ENCODE measurements around the gene AHDC1. TPM values are rescaled to one million over a fixed set of nuclear protein-coding genes. Genes with fewer than 3 reads are reported as not detected.

The AHDC1 gene
- total RNA-seq, 1 donor from 2014 or later = 205 TPM

DNA sequence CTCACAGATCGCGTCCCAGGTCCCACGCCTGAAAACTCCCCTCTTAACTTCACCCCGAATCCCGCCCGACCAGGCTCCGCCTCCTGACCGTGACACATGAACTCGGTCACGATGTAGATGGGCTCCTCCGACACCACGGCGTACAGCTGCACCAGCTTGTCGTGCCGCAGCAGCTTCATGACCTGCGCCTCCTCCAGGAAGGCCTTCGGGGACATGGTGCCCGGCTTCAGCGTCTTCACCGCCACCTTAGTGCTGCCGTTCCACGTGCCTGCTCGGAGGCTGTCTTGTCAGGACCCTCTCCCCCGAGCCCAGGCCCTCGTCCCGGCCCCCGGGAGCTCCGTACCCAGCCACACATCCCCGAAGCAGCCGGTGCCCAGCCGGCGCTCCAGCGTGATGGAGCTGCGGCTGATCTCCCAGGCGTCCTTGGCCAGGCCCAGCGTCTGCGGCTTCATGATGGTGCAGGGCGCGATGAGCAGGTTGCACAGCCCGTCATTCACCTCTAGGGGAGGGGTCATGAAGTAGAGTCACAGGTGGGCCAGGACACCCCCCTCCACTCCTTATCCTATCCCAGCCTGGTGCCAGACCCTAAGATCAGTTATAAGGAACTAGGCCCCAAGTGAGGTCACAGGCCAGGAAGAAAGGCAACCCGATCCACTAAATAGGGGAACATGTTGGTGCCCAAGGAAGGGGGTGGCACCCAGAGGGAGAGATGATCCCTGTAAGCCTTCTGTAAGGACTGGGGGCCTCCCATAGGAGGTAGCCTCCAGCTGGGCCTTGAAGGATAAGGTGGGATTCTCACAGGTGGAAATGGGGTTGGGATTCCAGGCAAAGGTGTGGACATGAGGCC is 11.6 kb upstream of the AHDC1 start:
- DNase-seq (ENCODE audit: low spot score in 2 of 2) = no peak
- Histone ChIP-seq H3K27me3 (no peaks in the 10 kb centered on the region), H3K4me3 (no peak overlapping the region), H3K4me1 (no peaks in the 10 kb centered on the region), H3K36me3 (no peaks in the 10 kb centered on the region), H3K27ac (no peak overlapping the region), H3K9me3 (no peaks in the 10 kb centered on the region)
- intact Hi-C loops (cut with DNase I) = no loop called here
- TF ChIP-seq, protein P1, sequence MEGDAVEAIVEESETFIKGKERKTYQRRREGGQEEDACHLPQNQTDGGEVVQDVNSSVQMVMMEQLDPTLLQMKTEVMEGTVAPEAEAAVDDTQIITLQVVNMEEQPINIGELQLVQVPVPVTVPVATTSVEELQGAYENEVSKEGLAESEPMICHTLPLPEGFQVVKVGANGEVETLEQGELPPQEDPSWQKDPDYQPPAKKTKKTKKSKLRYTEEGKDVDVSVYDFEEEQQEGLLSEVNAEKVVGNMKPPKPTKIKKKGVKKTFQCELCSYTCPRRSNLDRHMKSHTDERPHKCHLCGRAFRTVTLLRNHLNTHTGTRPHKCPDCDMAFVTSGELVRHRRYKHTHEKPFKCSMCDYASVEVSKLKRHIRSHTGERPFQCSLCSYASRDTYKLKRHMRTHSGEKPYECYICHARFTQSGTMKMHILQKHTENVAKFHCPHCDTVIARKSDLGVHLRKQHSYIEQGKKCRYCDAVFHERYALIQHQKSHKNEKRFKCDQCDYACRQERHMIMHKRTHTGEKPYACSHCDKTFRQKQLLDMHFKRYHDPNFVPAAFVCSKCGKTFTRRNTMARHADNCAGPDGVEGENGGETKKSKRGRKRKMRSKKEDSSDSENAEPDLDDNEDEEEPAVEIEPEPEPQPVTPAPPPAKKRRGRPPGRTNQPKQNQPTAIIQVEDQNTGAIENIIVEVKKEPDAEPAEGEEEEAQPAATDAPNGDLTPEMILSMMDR (IDR thresholded peaks at IDR 0.05) = no peak

DNA sequence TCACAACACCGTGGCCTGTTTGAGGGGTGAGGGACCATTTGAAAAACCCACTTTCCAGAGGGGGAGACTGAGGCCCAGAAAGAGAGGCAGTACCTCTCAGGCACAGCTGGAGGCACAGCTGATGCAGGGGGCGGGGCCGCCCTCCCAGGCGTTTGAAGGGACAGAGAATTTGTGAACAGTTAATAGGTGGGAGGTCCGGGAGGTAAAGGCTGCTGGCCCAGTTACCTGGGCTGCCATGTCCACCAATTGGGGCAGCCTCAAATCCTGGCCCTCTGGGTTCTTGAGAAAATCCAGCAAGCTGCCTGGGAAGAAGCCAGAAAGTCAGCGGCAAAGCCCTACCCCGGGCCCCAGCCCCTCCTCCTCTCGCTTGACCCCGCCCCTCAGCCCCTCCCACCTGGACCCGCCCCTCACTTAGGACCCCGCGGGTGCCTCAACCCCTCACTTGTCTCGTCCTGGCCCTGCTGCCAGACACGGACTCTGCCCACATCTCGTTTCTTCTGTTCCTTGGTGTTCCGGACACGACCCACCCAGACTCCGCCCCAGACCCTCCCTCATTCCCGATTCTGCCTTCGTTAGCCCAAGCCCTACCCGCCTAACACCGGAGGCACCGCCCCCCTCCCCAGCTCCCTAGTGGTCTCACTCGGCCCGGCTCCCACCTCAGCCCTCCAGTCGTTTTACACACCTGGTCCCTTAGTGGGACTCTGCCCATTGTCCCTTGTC is 10.8 kb upstream of the AHDC1 start:
- Histone ChIP-seq H3K27me3 (no peaks in the 10 kb centered on the region), H3K4me3 (no peak overlapping the region), H3K27ac (no peak overlapping the region), H3K9me3 (no peaks in the 10 kb centered on the region), H3K4me1 (no peaks in the 10 kb centered on the region), H3K36me3 (no peaks in the 10 kb centered on the region)
- intact Hi-C loops (cut with DNase I) = no loop called here
- no peak for DNase-seq (ENCODE audit: low spot score in 2 of 2)
- TF ChIP-seq, protein P1 (IDR thresholded peaks at IDR 0.05) = no peak

DNA sequence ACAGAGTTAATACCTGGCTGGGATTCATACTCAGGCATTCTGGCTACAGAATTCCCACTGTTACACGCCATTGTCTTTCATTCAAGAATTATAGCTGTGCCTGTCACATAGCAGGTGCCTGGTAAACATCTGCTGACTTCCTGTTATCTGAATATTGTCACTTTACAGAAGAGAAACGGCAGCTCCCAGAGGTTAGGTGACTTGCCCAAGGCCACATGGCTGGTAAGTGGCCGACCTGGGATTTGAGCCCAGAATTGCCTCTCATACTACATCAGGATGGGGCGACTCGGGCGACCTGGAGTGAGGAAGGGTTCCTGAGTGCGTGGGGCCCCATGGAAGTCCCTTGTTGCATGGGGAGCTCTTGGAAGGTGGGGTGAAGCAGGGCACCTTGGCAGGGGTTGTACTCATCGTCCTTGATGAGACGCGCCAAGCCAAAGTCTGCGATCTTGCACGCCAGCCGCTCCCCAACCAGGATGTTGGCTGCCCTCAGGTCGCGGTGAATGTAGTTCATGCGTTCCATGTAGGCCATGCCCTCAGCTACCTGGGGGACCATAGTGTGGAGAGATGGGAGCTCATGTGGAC is 10.2 kb upstream of the AHDC1 start:
- no peaks in the 10 kb centered on the region for H3K9me3 ChIP-seq
- no peaks in the 10 kb centered on the region for H3K4me1 ChIP-seq
- DNase-seq (ENCODE audit: low spot score in 2 of 2) = no peak
- no peaks in the 10 kb centered on the region for H3K36me3 ChIP-seq
- no peaks in the 10 kb centered on the region for H3K27me3 ChIP-seq
- no peak overlapping the region for H3K27ac ChIP-seq
- TF ChIP-seq, protein P1 (IDR thresholded peaks at IDR 0.05) = no peak
- no peak overlapping the region for H3K4me3 ChIP-seq
- intact Hi-C loops (cut with DNase I) = no loop called here

DNA sequence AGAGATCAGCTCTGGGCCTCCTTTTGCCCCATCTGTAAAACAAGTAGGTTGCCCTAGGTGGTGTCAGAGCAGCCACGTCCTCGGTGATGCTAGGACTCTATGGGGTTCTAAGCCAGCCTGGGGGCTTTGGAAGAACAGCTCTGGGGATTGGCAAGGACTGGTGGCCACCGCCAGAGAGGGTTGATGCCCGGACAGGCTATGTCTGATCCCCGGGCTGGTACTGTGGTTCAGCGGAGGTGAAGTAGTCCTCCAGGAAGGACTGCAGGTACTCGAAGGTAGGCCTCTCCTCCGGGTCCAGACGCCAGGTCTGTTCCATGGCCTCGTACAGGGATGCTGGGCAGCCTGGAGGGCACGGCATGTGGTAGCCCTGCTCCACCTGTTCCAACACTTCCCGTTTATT is 8.8 kb upstream of the AHDC1 start:
- H3K4me3 ChIP-seq = no peak overlapping the region
- no peaks in the 10 kb centered on the region for H3K36me3 ChIP-seq
- no peak overlapping the region for H3K27ac ChIP-seq
- DNase-seq (ENCODE audit: low spot score in 2 of 2) = no peak
- H3K9me3 ChIP-seq = no peaks in the 10 kb centered on the region
- intact Hi-C loops (cut with DNase I) = no loop called here
- no peaks in the 10 kb centered on the region for H3K27me3 ChIP-seq
- TF ChIP-seq, protein P1 (IDR thresholded peaks at IDR 0.05) = no peak
- no peaks in the 10 kb centered on the region for H3K4me1 ChIP-seq

DNA sequence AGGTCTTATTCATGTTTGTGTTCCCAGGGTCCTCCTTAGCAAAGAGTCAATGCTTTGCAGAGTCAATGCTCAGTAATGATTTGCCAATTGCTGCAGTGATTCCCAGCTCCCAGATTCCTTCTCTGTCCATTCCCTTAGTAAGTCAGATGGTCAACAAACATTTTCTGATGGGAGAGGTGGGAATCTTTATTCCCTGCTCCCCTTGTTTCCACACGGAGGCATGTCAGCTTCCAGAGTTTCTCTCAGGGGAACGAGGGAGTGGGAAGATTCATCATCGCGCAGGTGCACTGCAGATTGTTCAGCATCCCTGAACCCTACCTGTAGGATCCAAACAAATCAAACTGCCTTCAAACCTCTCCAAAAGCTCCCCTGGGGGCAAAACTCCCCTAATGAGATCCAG is 7.5 kb upstream of the AHDC1 start:
- Histone ChIP-seq H3K4me3 (no peak overlapping the region), H3K27me3 (no peaks in the 10 kb centered on the region), H3K36me3 (no peaks in the 10 kb centered on the region), H3K4me1 (no peaks in the 10 kb centered on the region), H3K9me3 (no peaks in the 10 kb centered on the region), H3K27ac (no peak overlapping the region)
- TF ChIP-seq, protein P1 (IDR thresholded peaks at IDR 0.05) = no peak
- intact Hi-C loops (cut with DNase I) = no loop called here
- no peak for DNase-seq (ENCODE audit: low spot score in 2 of 2)
